AG04450 (cell line): ENCODE results near the gene KLRB1. TPM values are rescaled to one million over a fixed set of nuclear protein-coding genes. Genes with fewer than 3 reads are reported as not detected.
"Not testable (repeated sequence)": the region's sequence is repeated elsewhere in the genome, so short reads cannot be mapped to it uniquely, and the experiment has no call there.

Experiments used
- CTCF ChIA-PET: fragments of 300-600, 350-600 bp; formaldehyde crosslinking; extraction: SDS; loops from one replicate; lab custom pipeline; 2022; ENCODE audit warnings: antibody characterized with exemption, inconsistent platforms; lab: Charles Lee
- POLR2A ChIA-PET: fragments of 350-600 bp; formaldehyde crosslinking; extraction: SDS; loops from one replicate; lab custom pipeline; 2021; ENCODE audit warnings: antibody characterized with exemption, inconsistent platforms; lab: Yijun Ruan, JAX
- DNase-seq: peaks from one replicate; pipeline ENCODE4 v3.0.0-alpha.2; 2011; ENCODE audit warnings: low read depth, low spot score
- H3K27ac ChIP-seq: one replicate; pipeline ENCODE4 v1.5.1; 2012; ENCODE audit warnings: low read depth, low read length, control low read depth
- H3K27me3 ChIP-seq: one replicate; pipeline ENCODE4 v1.6.0; 2012; ENCODE audit warnings: low read length; ENCODE audit not compliant: control insufficient read depth, insufficient read depth
- H3K4me3 ChIP-seq: 2 replicates; pipeline ENCODE4 v1.5.1; 2011; ENCODE audit warnings: mild to moderate bottlenecking, low read depth, low read length, control low read depth
- H3K9me3 ChIP-seq: 2 replicates; pipeline ENCODE4 v1.5.1; 2012; ENCODE audit warnings: low read length; ENCODE audit not compliant: control insufficient read depth, insufficient read depth
- polyA plus RNA-seq: library from polyadenylated mRNA; depleted of rRNA; stranded (reverse); fragments of >200 nt; gene quantifications from 2 replicates; pipeline ENCODE4 v1.2.3, GENCODE V29; 2011; rRNA removed
- small RNA-seq: library from RNA; depleted of rRNA; stranded (forward); fragments of <200 nt; gene quantifications from one replicate; pipeline ENCODE3, GENCODE V24; 2012; ENCODE audit warnings: low read depth; ENCODE audit not compliant: insufficient read length
- TF ChIP-seq, protein P1 (sequence below): IDR thresholded peaks from 2 replicates; pipeline ENCODE4 v1.5.1; 2011; ENCODE audit warnings: low read depth, low read length, control low read depth, inconsistent platforms

KLRB1 gene
- polyA plus RNA-seq, 1 experiment, result not detected

GRCh38 chr12:9587987-9588600 lies 19.6 kb downstream of the KLRB1 start:
- H3K27me3 ChIP-seq, result no peaks in the 10 kb centered on the region
- no peaks in the 10 kb centered on the region for H3K9me3 ChIP-seq
- ChIA-PET CTCF (interaction anchor here (1.2 kb wide), 1 partner anchor 163 kb away, joined by 3 read pairs; no protein-coding TSS in a partner anchor), POLR2A (no interaction called here)
- TF ChIP-seq, protein P1, sequence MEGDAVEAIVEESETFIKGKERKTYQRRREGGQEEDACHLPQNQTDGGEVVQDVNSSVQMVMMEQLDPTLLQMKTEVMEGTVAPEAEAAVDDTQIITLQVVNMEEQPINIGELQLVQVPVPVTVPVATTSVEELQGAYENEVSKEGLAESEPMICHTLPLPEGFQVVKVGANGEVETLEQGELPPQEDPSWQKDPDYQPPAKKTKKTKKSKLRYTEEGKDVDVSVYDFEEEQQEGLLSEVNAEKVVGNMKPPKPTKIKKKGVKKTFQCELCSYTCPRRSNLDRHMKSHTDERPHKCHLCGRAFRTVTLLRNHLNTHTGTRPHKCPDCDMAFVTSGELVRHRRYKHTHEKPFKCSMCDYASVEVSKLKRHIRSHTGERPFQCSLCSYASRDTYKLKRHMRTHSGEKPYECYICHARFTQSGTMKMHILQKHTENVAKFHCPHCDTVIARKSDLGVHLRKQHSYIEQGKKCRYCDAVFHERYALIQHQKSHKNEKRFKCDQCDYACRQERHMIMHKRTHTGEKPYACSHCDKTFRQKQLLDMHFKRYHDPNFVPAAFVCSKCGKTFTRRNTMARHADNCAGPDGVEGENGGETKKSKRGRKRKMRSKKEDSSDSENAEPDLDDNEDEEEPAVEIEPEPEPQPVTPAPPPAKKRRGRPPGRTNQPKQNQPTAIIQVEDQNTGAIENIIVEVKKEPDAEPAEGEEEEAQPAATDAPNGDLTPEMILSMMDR, result no peak
- no peak overlapping the region for H3K4me3 ChIP-seq
- DNase-seq, result no peak
- H3K27ac ChIP-seq, result no peak overlapping the region

- H3K9me3 ChIP-seq, H3K4me3 ChIP-seq, CTCF ChIA-PET, H3K27me3 ChIP-seq, DNase-seq, POLR2A ChIA-PET, H3K27ac ChIP-seq: not testable (repeated sequence)
Measured at GRCh38 chr12:9577729-9578128, 30.0 kb downstream of the KLRB1 start.

GRCh38 chr12:9567151-9567550 lies 40.6 kb downstream of the KLRB1 start:
- CTCF ChIA-PET, result not testable (repeated sequence)

DNA sequence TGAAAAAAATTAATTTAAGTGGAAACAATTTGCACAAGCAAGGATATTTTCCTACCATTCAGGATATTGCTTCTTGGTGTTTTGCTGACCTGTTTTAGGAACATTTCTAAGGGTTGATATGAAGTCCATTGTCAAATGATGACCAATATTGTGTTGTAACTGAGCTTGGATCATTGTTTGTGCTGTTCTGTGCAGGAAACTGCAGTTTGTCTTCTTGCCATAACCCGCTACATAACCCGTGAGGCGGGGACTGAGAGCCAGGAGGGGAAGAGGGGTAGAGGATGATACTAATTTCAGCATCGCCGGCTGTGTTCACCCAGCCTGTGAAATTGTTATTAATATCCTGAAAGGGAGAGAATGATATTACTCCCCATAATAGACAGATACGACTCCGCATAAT lies 41.6 kb downstream of the KLRB1 start:
- H3K9me3 ChIP-seq, H3K4me3 ChIP-seq, CTCF ChIA-PET, POLR2A ChIA-PET, H3K27ac ChIP-seq, DNase-seq, H3K27me3 ChIP-seq: not testable (repeated sequence)

More at GRCh38 chr12:9567151-9567550, 40.6 kb downstream of the KLRB1 start:
- H3K27ac ChIP-seq, H3K4me3 ChIP-seq, DNase-seq, POLR2A ChIA-PET, H3K9me3 ChIP-seq, H3K27me3 ChIP-seq: not testable (repeated sequence)

DNA sequence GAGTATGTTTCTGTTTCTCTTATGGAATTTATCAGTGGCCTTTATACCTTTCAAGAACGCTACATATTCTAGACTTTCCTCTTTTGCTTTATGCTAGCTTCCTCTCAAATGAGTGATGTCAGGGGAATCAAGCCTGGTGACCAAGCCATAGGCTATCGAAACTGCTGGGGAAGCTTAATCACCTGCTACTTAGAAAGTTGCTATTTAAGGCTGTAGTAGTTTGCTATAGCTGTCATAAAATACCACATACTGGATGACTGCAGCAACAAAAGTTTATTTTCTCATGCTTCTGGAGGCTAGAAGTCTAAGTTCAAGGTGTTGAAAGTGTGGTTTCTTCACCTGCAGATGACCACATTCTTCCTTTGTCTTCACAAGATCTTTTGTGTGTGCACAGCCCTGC lies 43.3 kb downstream of the KLRB1 start:
- H3K27ac ChIP-seq, H3K9me3 ChIP-seq, H3K4me3 ChIP-seq, DNase-seq, H3K27me3 ChIP-seq, CTCF ChIA-PET, POLR2A ChIA-PET: not testable (repeated sequence)

- H3K4me3 ChIP-seq, H3K27me3 ChIP-seq, POLR2A ChIA-PET, DNase-seq, H3K27ac ChIP-seq, H3K9me3 ChIP-seq, CTCF ChIA-PET: not testable (repeated sequence)
Measured at GRCh38 chr12:9562841-9563453, 44.8 kb downstream of the KLRB1 start.

GRCh38 chr12:9545489-9545888 lies 62.2 kb downstream of the KLRB1 start:
- H3K27ac ChIP-seq, H3K27me3 ChIP-seq, POLR2A ChIA-PET, CTCF ChIA-PET, H3K4me3 ChIP-seq, DNase-seq, H3K9me3 ChIP-seq: not testable (repeated sequence)

Small RNAs within 50 kb of the gene (small RNA-seq; reads per million reads assigned to genes)
- not detected for gene AC010186.4
- gene RNU6-700P, result not detected

Other genes starting within 250 kb of the KLRB1 start
- 2.3 and 2.4 TPM in 2 replicates for gene CLEC2D, start 61.8 kb upstream of the KLRB1 start, polyA plus RNA-seq
- gene CLECL1, start 125.2 kb upstream of the KLRB1 start, polyA plus RNA-seq, result not detected in 2 replicates
- gene CD69, start 153.0 kb upstream of the KLRB1 start, polyA plus RNA-seq, result not detected in 2 replicates
- gene KLRF1, start 219.6 kb upstream of the KLRB1 start, polyA plus RNA-seq, result not detected in 2 replicates